GM23338 (cell line): Measurements from ENCODE around the gene TSPAN4.

Experiments
- CREB1 ChIP-seq: fragments of 250-450 bp; sonication (Bioruptor Pico); IDR thresholded peaks from 2 replicates; pipeline ENCODE4 v1.5.0; 2020; ENCODE audit warnings: low read depth, mild to moderate bottlenecking, moderate library complexity
- CTCF ChIP-seq, 2 experiments: fragments of 200-600 bp in 1 of 2; sonication (generic) in 1 of 2; conservative IDR thresholded peaks; 2 replicates each; pipeline versions ENCODE4 v1.5.1 to v1.6.1; 2016 to 2017; ENCODE audit warnings: antibody characterized with exemption in 2 of 2, low read depth in 2 of 2, mild to moderate bottlenecking in 2 of 2, moderate library complexity in 1 of 2
- EZH2phosphoT487 ChIP-seq: fragments of 200-600 bp; sonication (generic); IDR thresholded peaks from one replicate; pipeline ENCODE4 v1.8.1; 2018; ENCODE audit warnings: antibody characterized with exemption; ENCODE audit not compliant: unreplicated experiment
- POLR2AphosphoS5 ChIP-seq: IDR thresholded peaks from 2 replicates; pipeline ENCODE4 v1.6.1; 2016; ENCODE audit warnings: antibody characterized with exemption, low read depth

- no peak for TF ChIP-seq CREB1 (CRISPR knock-in tag)
- TF ChIP-seq EZH2phosphoT487: no peak
- no peak for TF ChIP-seq CTCF (conservative IDR thresholded peaks at IDR 0.05; ENCODE audit: low read depth in 2 of 2)
- no peak for TF ChIP-seq POLR2AphosphoS5
Measured at GRCh38 chr11:824292-824880, 18.3 kb upstream of the TSPAN4 start.
